22Rv1 (cell line): ENCODE data around the gene VASP.
A peak's percentile ranks its signal among the peaks of the same experiment; 100 is the strongest.

ENCODE experiments used
- H3K27ac ChIP-seq: fragments of 450-650 bp; 2 replicates; pipeline ENCODE4 v1.5.1; 2017
- CTCF ChIP-seq: fragments of 450-650 bp; IDR thresholded peaks from 2 replicates; pipeline ENCODE4 v1.5.1; 2017; ENCODE audit warnings: mild to moderate bottlenecking
- ZFX ChIP-seq: fragments of 450-650 bp; IDR thresholded peaks from 2 replicates; pipeline ENCODE4 v1.6.1; 2017; ENCODE audit warnings: antibody characterized with exemption, borderline replicate concordance

VASP gene

GRCh38 chr19:45498411-45499195, 8.7 kb upstream of the VASP start, which contains the start of gene PPM1N:
TSS of gene PPM1N (plus strand) at chr19:45498443. CDS start at chr19:45498473, 30 bp downstream.
- TF ChIP-seq CTCF: no peak
- TF ChIP-seq ZFX: no peak
- H3K27ac ChIP-seq: peak within 1 kb of the TSS; percentile 61

GRCh38 chr19:45499196-45500180, 7.8 kb upstream of the VASP start:
- peak overlapping the region; percentile 55 for H3K27ac ChIP-seq
- no peak for TF ChIP-seq CTCF
- TF ChIP-seq ZFX: no peak

- no peak overlapping the region for H3K27ac ChIP-seq
Observed at GRCh38 chr19:45500918-45501729, 6.2 kb upstream of the VASP start.

GRCh38 chr19:45501730-45502014, 5.6 kb upstream of the VASP start:
- TF ChIP-seq CTCF: no peak
- TF ChIP-seq ZFX: no peak
- no peak overlapping the region for H3K27ac ChIP-seq

More at GRCh38 chr19:45500918-45501729, 6.2 kb upstream of the VASP start:
- TF ChIP-seq CTCF (no peak), ZFX (no peak)

- no peak overlapping the region for H3K27ac ChIP-seq
- TF ChIP-seq CTCF: no peak
- no peak for TF ChIP-seq ZFX
Observed at GRCh38 chr19:45502111-45502510, 5.2 kb upstream of the VASP start.

- H3K27ac ChIP-seq: no peak overlapping the region
- TF ChIP-seq CTCF (no peak), ZFX (no peak)
Observed at GRCh38 chr19:45503909-45504308, 3.4 kb upstream of the VASP start.
